ENCODE measurements around the gene GPR22.

Gene GPR22

GRCh38 chr7:107499731-107500130, 29.9 kb downstream of the GPR22 start:
- no peak for ATAC-seq

GRCh38 chr7:107501593-107501992, 31.7 kb downstream of the GPR22 start:
- peak; percentile 87 for ATAC-seq
- TF ChIP-seq ZNF8 (CRISPR knock-in tag; IDR thresholded peaks at IDR 0.05): no peak
- peak; percentile 59; the same call in 1 of the 2 replicates for TF ChIP-seq TCF4 (CRISPR knock-in tag; IDR thresholded peaks at IDR 0.05; ENCODE audit: borderline replicate concordance)
- TF ChIP-seq CSRNP3 (CRISPR knock-in tag; IDR thresholded peaks at IDR 0.05): no peak

More at GRCh38 chr7:107499731-107500130, 29.9 kb downstream of the GPR22 start:
- TF ChIP-seq SNAI2 (CRISPR knock-in tag; IDR thresholded peaks at IDR 0.05) (no peak), RARB (CRISPR knock-in tag; IDR thresholded peaks at IDR 0.05) (no peak), ZNF565 (CRISPR knock-in tag; conservative IDR thresholded peaks at IDR 0.05; ENCODE audit: low read depth) (no peak), ZFP30 (CRISPR knock-in tag; IDR thresholded peaks at IDR 0.05) (no peak), ESRRG (CRISPR knock-in tag; IDR thresholded peaks at IDR 0.05) (no peak), PPARA (CRISPR knock-in tag; IDR thresholded peaks at IDR 0.05; ENCODE audit: borderline replicate concordance) (no peak), TSHZ2 (CRISPR knock-in tag; IDR thresholded peaks at IDR 0.05) (no peak), ARNTL (CRISPR knock-in tag; IDR thresholded peaks at IDR 0.05; ENCODE audit: borderline replicate concordance, low read depth) (no peak), TCF4 (CRISPR knock-in tag; IDR thresholded peaks at IDR 0.05; ENCODE audit: borderline replicate concordance) (no peak), CREB5 (CRISPR knock-in tag; IDR thresholded peaks at IDR 0.05; ENCODE audit: low read depth) (no peak), POU6F1 (CRISPR knock-in tag; IDR thresholded peaks at IDR 0.05; ENCODE audit: borderline replicate concordance, low read depth) (no peak), ISL1 (CRISPR knock-in tag; IDR thresholded peaks at IDR 0.05) (no peak), BACH2 (CRISPR knock-in tag; IDR thresholded peaks at IDR 0.05; ENCODE audit: borderline replicate concordance) (no peak), ZC3H10 (CRISPR knock-in tag; IDR thresholded peaks at IDR 0.05) (no peak), ZNF8 (CRISPR knock-in tag; IDR thresholded peaks at IDR 0.05) (no peak), CSRNP3 (CRISPR knock-in tag; IDR thresholded peaks at IDR 0.05) (no peak), ZNF70 (CRISPR knock-in tag; IDR thresholded peaks at IDR 0.05) (no peak), ZFP3 (CRISPR knock-in tag; IDR thresholded peaks at IDR 0.05) (no peak), CSDC2 (CRISPR knock-in tag; IDR thresholded peaks at IDR 0.05) (no peak)

GRCh38 chr7:107502154-107502553, 32.3 kb downstream of the GPR22 start:
- no peak for ATAC-seq
- TF ChIP-seq ZFP3 (CRISPR knock-in tag; IDR thresholded peaks at IDR 0.05) (no peak), TSHZ2 (CRISPR knock-in tag; IDR thresholded peaks at IDR 0.05) (no peak), ISL1 (CRISPR knock-in tag; IDR thresholded peaks at IDR 0.05) (no peak), GLIS3 (CRISPR knock-in tag; IDR thresholded peaks at IDR 0.05) (no peak), POU6F1 (CRISPR knock-in tag; IDR thresholded peaks at IDR 0.05; ENCODE audit: borderline replicate concordance, low read depth) (no peak), PATZ1 (CRISPR knock-in tag; IDR thresholded peaks at IDR 0.05; ENCODE audit: borderline replicate concordance) (no peak), ZC3H10 (CRISPR knock-in tag; IDR thresholded peaks at IDR 0.05) (no peak), SNAI2 (CRISPR knock-in tag; IDR thresholded peaks at IDR 0.05) (no peak)
